ENCODE data around the gene HSPA9. TPM values are rescaled to one million over a fixed set of nuclear protein-coding genes. Genes with fewer than 3 reads are reported as not detected.

The HSPA9 gene
- polyA plus RNA-seq, 1 donor (not counting 4 experiments of a cell fraction or from before 2014, with no cell fraction given), result 195 TPM

DNA sequence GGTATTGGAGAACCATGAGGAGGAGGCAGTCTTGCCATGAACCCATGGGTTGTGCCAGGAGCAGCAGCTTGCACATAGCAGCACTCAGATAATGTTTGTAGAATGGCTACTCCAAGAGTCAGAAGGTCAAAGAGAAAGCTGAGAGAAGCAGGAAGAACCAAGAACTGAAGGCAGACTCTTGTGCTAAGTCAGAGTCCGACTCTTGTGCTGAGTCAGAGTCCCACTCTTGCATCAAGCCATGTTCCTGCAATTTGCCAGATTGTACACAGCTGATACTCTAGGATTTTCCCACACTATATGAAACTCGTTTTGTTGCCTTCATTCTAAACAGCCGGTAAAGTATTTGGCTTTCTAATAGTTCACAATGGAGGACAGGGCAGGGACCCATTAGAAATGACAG lies 26.2 kb upstream of the HSPA9 start:
- Histone ChIP-seq H3K79me2 (ENCODE audit: control insufficient read depth, insufficient read depth, low read length) (no peaks in the 10 kb centered on the region), H2AFZ (ENCODE audit: control insufficient read depth, low read length) (no peak overlapping the region), H3K27me3 (ENCODE audit: control insufficient read depth, extremely low read depth, insufficient read depth, low read length) (no peaks in the 10 kb centered on the region), H4K20me1 (ENCODE audit: control insufficient read depth, extremely low read depth, insufficient read depth, low read length) (no peaks in the 10 kb centered on the region), H3K4me3 (ENCODE audit: control insufficient read depth in 2 of 3, extremely low read depth in 1 of 3, insufficient read depth in 2 of 3, low read depth in 1 of 3, low read length in 3 of 3) (no peak overlapping the region), H3K9me1 (ENCODE audit: control insufficient read depth, extremely low read depth, insufficient read depth, low read length) (no peaks in the 10 kb centered on the region), H3K36me3 (ENCODE audit: control insufficient read depth in 2 of 2, extremely low read depth in 1 of 2, insufficient read depth in 2 of 2, low read length in 2 of 2) (no peaks in the 10 kb centered on the region), H3K9ac (ENCODE audit: control insufficient read depth, extremely low read depth, insufficient read depth, low read length) (no peak overlapping the region), H3K4me2 (ENCODE audit: control insufficient read depth, extremely low read depth, insufficient read depth, low read depth, low read length) (no peak overlapping the region), H3K4me1 (ENCODE audit: control insufficient read depth, extremely low read depth, insufficient read depth, low read length) (peaks cover 10% of the 10 kb centered on the region), H3K27ac (ENCODE audit: control insufficient read depth, insufficient read depth, low read length) (no peak overlapping the region), H3K9me3 (ENCODE audit: control insufficient read depth, low read depth, low read length) (no peaks in the 10 kb centered on the region)
- dilution Hi-C loops (cut with MboI; ENCODE audit: extremely low pct_ligation_motif_present, low sequenced_read_pairs), result no loop called here
- TF ChIP-seq, protein P1, sequence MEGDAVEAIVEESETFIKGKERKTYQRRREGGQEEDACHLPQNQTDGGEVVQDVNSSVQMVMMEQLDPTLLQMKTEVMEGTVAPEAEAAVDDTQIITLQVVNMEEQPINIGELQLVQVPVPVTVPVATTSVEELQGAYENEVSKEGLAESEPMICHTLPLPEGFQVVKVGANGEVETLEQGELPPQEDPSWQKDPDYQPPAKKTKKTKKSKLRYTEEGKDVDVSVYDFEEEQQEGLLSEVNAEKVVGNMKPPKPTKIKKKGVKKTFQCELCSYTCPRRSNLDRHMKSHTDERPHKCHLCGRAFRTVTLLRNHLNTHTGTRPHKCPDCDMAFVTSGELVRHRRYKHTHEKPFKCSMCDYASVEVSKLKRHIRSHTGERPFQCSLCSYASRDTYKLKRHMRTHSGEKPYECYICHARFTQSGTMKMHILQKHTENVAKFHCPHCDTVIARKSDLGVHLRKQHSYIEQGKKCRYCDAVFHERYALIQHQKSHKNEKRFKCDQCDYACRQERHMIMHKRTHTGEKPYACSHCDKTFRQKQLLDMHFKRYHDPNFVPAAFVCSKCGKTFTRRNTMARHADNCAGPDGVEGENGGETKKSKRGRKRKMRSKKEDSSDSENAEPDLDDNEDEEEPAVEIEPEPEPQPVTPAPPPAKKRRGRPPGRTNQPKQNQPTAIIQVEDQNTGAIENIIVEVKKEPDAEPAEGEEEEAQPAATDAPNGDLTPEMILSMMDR (optimal IDR thresholded peaks at IDR 0.05 in 1 of 3, IDR thresholded peaks at IDR 0.05 in 1 of 3, conservative IDR thresholded peaks at IDR 0.05 in 1 of 3; ENCODE audit: extremely low read depth in 1 of 3, insufficient read depth in 2 of 3, low read length in 3 of 3), result no peak
- TF ChIP-seq EZH2 (IDR thresholded peaks at IDR 0.05; ENCODE audit: low read length), result no peak
- FAIRE-seq (peak; percentile 60), DNase-seq (ENCODE audit: low read depth, low spot score) (no peak)

- TF ChIP-seq EZH2 (IDR thresholded peaks at IDR 0.05; ENCODE audit: low read length), result no peak
- TF ChIP-seq, protein P1 (optimal IDR thresholded peaks at IDR 0.05 in 1 of 3, IDR thresholded peaks at IDR 0.05 in 1 of 3, conservative IDR thresholded peaks at IDR 0.05 in 1 of 3; ENCODE audit: extremely low read depth in 1 of 3, insufficient read depth in 2 of 3, low read length in 3 of 3), result no peak
- H2AFZ ChIP-seq (ENCODE audit: control insufficient read depth, low read length), result no peak overlapping the region
- DNase-seq (ENCODE audit: low read depth, low spot score), result no peak
- H3K4me3 ChIP-seq (ENCODE audit: control insufficient read depth in 2 of 3, extremely low read depth in 1 of 3, insufficient read depth in 2 of 3, low read depth in 1 of 3, low read length in 3 of 3), result no peak overlapping the region
- H3K4me2 ChIP-seq (ENCODE audit: control insufficient read depth, extremely low read depth, insufficient read depth, low read depth, low read length), result no peak overlapping the region
- H3K79me2 ChIP-seq (ENCODE audit: control insufficient read depth, insufficient read depth, low read length), result no peaks in the 10 kb centered on the region
- H4K20me1 ChIP-seq (ENCODE audit: control insufficient read depth, extremely low read depth, insufficient read depth, low read length), result no peaks in the 10 kb centered on the region
- H3K9me1 ChIP-seq (ENCODE audit: control insufficient read depth, extremely low read depth, insufficient read depth, low read length), result no peaks in the 10 kb centered on the region
- no peak overlapping the region for H3K27ac ChIP-seq (ENCODE audit: control insufficient read depth, insufficient read depth, low read length)
- dilution Hi-C loops (cut with MboI; ENCODE audit: extremely low pct_ligation_motif_present, low sequenced_read_pairs), result no loop called here
- no peak overlapping the region for H3K9ac ChIP-seq (ENCODE audit: control insufficient read depth, extremely low read depth, insufficient read depth, low read length)
- H3K9me3 ChIP-seq (ENCODE audit: control insufficient read depth, low read depth, low read length), result no peaks in the 10 kb centered on the region
- no peaks in the 10 kb centered on the region for H3K36me3 ChIP-seq (ENCODE audit: control insufficient read depth in 2 of 2, extremely low read depth in 1 of 2, insufficient read depth in 2 of 2, low read length in 2 of 2)
- no peak for FAIRE-seq
- peaks cover 5% of the 10 kb centered on the region for H3K4me1 ChIP-seq (ENCODE audit: control insufficient read depth, extremely low read depth, insufficient read depth, low read length)
- H3K27me3 ChIP-seq (ENCODE audit: control insufficient read depth, extremely low read depth, insufficient read depth, low read length), result no peaks in the 10 kb centered on the region
These were observed 25.2 kb upstream of the HSPA9 start for GRCh38 chr5:138600446-138600845.
